Erythroblast (primary cell): ENCODE measurements around the gene GOLGB1.

ENCODE experiments used
- DNase-seq, 2 experiments: peaks; one replicate each; lab custom pipeline; 2025; lab: John Stamatoyannopoulos, UW
- GATA1 ChIP-seq: IDR thresholded peaks from 2 replicates; pipeline ENCODE4 v1.6.1; 2011; ENCODE audit warnings: low read depth, mild to moderate bottlenecking, control low read depth, low read length, moderate library complexity
- POLR2A ChIP-seq: IDR thresholded peaks from 2 replicates; pipeline ENCODE4 v1.6.1; 2011; ENCODE audit warnings: mild to moderate bottlenecking, low read length

The GOLGB1 gene

GRCh38 chr3:121681792-121682191, 67.7 kb downstream of the GOLGB1 start:
- no peak for DNase-seq
- no peak for TF ChIP-seq POLR2A
- no peak for TF ChIP-seq GATA1

- DNase-seq: no peak
- TF ChIP-seq GATA1: no peak
- no peak for TF ChIP-seq POLR2A
These were observed 72.4 kb downstream of the GOLGB1 start for GRCh38 chr3:121677141-121677540.

- TF ChIP-seq POLR2A (no peak), GATA1 (no peak)
- DNase-seq: no peak
These were observed 78.9 kb downstream of the GOLGB1 start for GRCh38 chr3:121670676-121671075.

- TF ChIP-seq POLR2A (no peak), GATA1 (no peak)
- DNase-seq: no peak
These were observed 82.2 kb downstream of the GOLGB1 start for GRCh38 chr3:121667333-121667732.

- DNase-seq: no peak
- TF ChIP-seq GATA1 (no peak), POLR2A (no peak)
These were observed 84.1 kb downstream of the GOLGB1 start for GRCh38 chr3:121665488-121665887.

- no peak for TF ChIP-seq GATA1
- TF ChIP-seq POLR2A: no peak
- no peak for DNase-seq
These were observed 86.2 kb downstream of the GOLGB1 start for GRCh38 chr3:121663171-121663847.

GRCh38 chr3:121662742-121663141, 86.8 kb downstream of the GOLGB1 start:
- DNase-seq: no peak
- TF ChIP-seq POLR2A (no peak), GATA1 (no peak)

GRCh38 chr3:121661376-121661775, 88.2 kb downstream of the GOLGB1 start:
- no peak for DNase-seq
- TF ChIP-seq GATA1 (no peak), POLR2A (no peak)

- TF ChIP-seq GATA1 (no peak), POLR2A (peak; percentile 82)
- DNase-seq: peak; percentile 30 to 59
These were observed 89.0 kb downstream of the GOLGB1 start, which contains the start of gene HCLS1 for GRCh38 chr3:121660356-121661171. Gene HCLS1 (minus strand): TSS chr3:121660903. CDS start chr3:121658347, 2,556 bp downstream.

- no peak for TF ChIP-seq POLR2A
- TF ChIP-seq GATA1: no peak
- no peak for DNase-seq
These were observed 90.0 kb downstream of the GOLGB1 start for GRCh38 chr3:121659586-121659985.

GRCh38 chr3:121658716-121659435, 90.7 kb downstream of the GOLGB1 start:
- TF ChIP-seq POLR2A: no peak
- no peak for DNase-seq

GRCh38 chr3:121654493-121655385, 94.8 kb downstream of the GOLGB1 start:
- TF ChIP-seq GATA1: no peak
- TF ChIP-seq POLR2A: no peak
- DNase-seq: no peak

- TF ChIP-seq GATA1 (no peak), POLR2A (no peak)
- peak; percentile 47 to 67 for DNase-seq
These were observed 97.9 kb downstream of the GOLGB1 start for GRCh38 chr3:121651684-121652083.

- TF ChIP-seq POLR2A: no peak
- TF ChIP-seq GATA1: no peak
- no peak for DNase-seq
These were observed 99.9 kb downstream of the GOLGB1 start for GRCh38 chr3:121649645-121650044.
